ENCODE results near the gene ASCL3.
"Not testable (repeated sequence)": the region's sequence is repeated elsewhere in the genome, so short reads cannot be mapped to it uniquely, and the experiment has no call there.

ASCL3 gene

DNA sequence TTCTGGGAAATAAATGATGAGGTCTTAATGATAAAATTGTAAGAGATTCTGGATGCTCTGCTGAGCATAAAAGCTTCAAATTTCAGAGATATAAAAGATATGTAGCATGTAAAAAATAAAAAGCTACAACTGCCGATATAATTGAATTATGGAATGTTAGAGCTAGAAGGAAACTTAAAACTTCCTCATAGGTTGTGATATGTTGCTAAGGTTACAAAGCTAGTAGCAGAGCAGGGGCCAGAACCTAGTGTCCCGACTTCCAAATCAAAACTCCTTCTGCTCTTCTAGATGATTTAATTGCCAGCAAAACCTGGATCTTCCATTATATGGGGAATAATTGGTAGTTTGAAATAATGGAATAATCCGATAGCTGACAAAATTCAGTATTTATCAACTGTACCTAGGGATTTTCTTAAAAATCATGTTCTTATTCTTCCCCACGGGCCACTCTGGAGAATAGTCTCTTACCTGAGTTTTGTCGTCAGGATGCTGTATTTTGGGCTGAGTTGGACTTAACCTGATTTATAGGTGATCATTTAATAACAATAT lies at the start of gene ASCL3:
Gene ASCL3 (minus strand): TSS at position 499 of the 549 bp plus-strand sequence. CDS start 4,855 bp downstream, outside the sequence.
- DNase-seq (ENCODE audit: low spot score), result no peak

GRCh38 chr11:8989453-8989852 lies 46.6 kb upstream of the ASCL3 start:
- no peak for DNase-seq (ENCODE audit: low spot score)

DNA sequence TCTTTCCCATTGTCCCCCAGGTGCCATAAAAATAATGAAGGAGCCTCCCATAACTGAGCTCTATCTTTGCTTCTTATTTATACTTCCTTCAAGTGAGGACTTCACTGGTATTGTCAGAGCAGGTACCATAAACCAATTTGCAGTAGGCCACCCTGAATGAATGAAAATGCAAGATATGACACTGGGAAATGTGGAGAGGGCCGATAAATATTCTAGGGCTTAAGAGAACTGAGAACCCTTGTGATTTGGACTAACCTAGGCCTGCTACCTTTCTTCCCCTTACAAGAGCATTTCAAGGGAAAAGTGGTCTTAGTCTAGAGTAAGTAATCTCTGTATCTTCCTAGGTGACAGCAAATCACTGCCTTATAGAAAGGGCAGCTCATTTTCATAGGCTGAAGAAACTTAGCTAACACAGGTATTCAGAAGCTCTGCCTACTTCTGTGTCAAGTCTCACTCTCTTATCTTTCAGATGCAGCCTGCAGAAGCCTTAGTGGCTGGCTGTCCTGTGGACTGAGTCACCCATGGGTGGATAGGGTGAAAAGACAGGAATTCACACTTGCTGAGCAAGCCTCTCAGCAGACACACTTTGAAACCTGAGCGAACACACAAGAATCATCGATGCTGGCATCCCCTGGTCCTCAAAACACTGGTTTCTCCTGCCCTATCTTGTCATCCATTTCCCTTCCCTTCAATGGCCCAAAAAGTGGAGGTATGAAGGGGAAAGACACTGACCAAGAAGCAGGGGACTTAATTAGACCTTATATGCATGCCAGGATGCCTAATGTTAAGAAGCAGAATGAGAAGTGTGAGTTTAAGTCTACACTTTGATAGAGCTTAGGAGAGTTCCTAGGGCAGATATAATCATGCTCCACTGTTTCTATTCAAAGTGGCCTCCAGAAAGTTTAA lies 45.8 kb upstream of the ASCL3 start:
- no peak for DNase-seq (ENCODE audit: low spot score)

- no peak for DNase-seq (ENCODE audit: low spot score)
Observed at GRCh38 chr11:8987446-8987845, 44.6 kb upstream of the ASCL3 start.

DNA sequence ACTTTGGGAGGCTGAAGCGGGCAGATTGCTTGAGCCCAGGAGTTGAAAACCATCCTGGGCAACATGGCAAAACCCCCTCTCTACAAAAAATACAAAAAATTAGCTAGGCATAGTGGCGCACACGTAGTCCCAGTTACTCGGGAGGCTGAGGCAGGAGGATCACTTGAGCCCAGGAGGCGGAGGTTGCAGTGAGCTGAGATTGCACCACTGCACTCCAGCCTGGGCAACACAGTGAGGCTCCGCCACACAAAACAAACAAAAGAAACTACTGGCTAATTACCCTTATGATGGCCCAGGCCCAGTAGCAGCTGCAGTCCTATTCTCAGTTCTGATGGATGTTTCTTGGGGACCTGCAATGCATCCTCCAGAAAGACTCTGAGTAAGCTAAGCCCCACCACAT lies 44.0 kb upstream of the ASCL3 start:
- not testable (repeated sequence) for DNase-seq (ENCODE audit: low spot score)

DNA sequence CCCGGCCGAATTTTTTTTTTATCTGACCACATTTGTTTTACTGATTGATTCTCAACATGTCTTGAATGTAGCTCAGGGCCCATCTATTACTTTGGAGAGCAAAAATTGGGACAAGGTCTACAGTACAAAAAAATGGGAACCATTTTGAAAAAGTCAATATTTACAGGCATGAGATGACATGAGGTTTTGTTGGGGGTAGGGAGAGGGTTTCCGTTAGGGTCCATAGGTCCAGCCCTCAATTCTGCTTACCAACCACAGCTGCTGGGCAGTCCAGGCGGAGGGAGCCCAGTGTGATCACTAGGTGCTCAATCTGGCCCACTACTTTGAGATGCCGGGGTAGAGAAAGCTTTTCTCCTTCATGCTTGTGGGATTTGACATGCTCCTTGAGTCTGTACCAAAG lies 42.6 kb upstream of the ASCL3 start:
- DNase-seq (ENCODE audit: low spot score), result no peak

GRCh38 chr11:8983552-8983951 lies 40.7 kb upstream of the ASCL3 start:
- DNase-seq (ENCODE audit: low spot score), result no peak

- no peak for DNase-seq (ENCODE audit: low spot score)
Observed at GRCh38 chr11:8980485-8980884, 37.7 kb upstream of the ASCL3 start.

- DNase-seq (ENCODE audit: low spot score), result not testable (repeated sequence)
Observed at GRCh38 chr11:8979365-8979764, 36.5 kb upstream of the ASCL3 start.

- no peak for DNase-seq (ENCODE audit: low spot score)
Observed at GRCh38 chr11:8973121-8973520, 30.3 kb upstream of the ASCL3 start.

GRCh38 chr11:8971924-8972316 lies 29.1 kb upstream of the ASCL3 start:
- no peak for DNase-seq (ENCODE audit: low spot score)

- DNase-seq (ENCODE audit: low spot score), result no peak
Observed at GRCh38 chr11:8971196-8971923, 28.5 kb upstream of the ASCL3 start.

GRCh38 chr11:8967184-8967583 lies 24.4 kb upstream of the ASCL3 start:
- DNase-seq (ENCODE audit: low spot score), result no peak

GRCh38 chr11:8964324-8965320 lies 21.8 kb upstream of the ASCL3 start, which contains the start of gene TMEM9B:
Gene TMEM9B (minus strand): TSS chr11:8964442. CDS start chr11:8964313, 129 bp downstream.
- peak; percentile 91 for DNase-seq (ENCODE audit: low spot score)

GRCh38 chr11:8963569-8964323 lies 20.9 kb upstream of the ASCL3 start:
- peak; percentile 91 for DNase-seq (ENCODE audit: low spot score)

DNA sequence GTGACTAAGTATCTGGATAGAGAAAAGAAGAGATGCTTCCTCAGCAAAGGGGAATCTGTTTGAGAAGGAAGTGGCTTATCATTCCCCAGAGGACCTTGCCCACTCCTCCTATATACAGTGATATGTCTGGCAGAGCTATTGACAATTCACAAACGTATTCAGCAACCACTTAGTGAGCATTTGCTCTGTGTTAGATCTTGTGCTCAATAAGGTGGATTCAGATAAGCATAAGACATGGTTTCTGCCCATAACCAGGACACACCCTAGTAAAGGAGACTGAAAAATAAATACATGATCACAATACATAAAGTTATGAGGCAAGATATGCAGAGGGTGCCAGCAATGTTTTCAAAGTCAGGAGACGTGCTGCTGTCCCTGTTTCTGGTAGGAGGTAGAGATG lies 20.0 kb upstream of the ASCL3 start:
- no peak for DNase-seq (ENCODE audit: low spot score)

GRCh38 chr11:8961401-8961800 lies 18.6 kb upstream of the ASCL3 start:
- no peak for DNase-seq (ENCODE audit: low spot score)

DNA sequence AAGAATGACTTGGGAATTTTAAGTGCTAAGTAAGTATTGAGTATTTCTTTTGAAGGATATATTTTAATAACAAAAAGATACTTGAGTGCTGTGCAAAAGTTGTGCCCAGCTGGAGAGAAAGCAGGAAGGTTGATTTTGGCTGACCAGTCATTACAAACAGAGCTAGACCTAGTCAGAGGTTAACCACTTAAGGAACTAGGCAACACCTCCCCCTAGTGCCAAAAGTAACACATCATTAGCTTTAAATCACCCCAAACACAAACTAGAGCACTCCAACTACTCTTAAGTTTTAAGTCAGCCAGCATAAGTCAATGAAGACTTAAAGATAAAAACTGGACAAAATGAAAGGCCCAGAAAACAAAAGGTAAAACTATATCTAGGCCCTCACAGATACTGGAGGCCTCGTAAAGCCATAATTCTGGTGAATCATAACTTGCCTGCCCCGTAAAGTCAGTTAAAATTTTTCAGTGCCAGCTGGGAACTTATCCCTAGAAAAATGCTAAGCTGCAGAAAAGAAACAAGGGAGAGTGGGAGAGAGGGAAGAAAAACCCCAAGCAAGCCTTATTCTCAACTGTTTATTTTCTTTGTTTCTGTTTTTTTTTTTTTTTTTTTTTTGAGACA lies 16.8 kb upstream of the ASCL3 start:
- peak; percentile 87 for DNase-seq (ENCODE audit: low spot score)

DNA sequence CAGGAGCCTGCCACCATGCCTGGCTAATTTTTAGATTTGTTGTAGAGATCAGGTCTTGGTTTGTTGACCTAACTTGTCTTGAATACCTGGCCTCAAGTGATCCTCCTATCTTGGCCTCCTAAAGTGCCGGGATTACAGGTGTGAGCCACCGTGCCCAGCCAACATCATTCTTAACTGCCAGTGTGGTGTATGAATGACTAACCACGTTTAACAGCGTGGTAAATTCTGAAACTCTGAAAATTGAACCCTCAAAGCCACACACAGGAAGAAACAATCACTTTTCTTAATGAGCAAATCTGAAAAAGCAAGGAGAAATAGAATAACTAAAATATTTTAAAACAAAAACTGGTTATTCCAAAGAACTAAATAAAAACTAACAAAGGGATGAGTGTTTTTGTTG lies 14.0 kb upstream of the ASCL3 start:
- no peak for DNase-seq (ENCODE audit: low spot score)

DNA sequence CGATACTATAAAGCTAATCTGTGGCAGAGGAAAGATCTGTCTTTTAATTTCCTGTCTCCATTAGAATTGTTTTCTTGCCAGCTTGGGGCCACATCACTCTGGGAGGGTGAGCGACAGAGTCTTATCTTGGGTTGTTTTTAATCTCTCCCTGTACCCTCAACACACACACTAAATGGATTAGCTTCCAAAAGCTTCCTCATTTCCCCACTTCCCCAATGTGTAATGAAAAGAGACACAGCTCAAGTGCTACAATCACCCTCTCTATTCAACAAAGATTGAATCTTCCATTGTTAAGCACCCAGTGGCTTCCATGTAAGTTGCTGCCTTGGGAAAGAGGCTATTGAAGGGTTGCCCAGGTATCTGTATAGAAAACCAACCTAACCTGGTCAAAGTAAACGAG lies 6.1 kb upstream of the ASCL3 start:
- no peak for DNase-seq (ENCODE audit: low spot score)
